AG09319 (cell line): Measurements from ENCODE around the gene LRRC4C.
"Not testable (repeated sequence)": the region's sequence is repeated elsewhere in the genome, so short reads cannot be mapped to it uniquely, and the experiment has no call there.

Experiments used
- DNase-seq: peaks from one replicate; pipeline ENCODE4 v3.0.0-alpha.2; 2010; ENCODE audit warnings: low read depth; ENCODE audit errors: extremely low read depth
- CTCF ChIP-seq: IDR thresholded peaks from 2 replicates; pipeline ENCODE4 v1.5.1; 2011; ENCODE audit warnings: low read depth, mild to moderate bottlenecking, inconsistent platforms, low read length, moderate library complexity

The LRRC4C gene

GRCh38 chr11:40537734-40538133 is 921.7 kb downstream of the LRRC4C start:
- no peak for DNase-seq
- TF ChIP-seq CTCF: no peak

- not testable (repeated sequence) for DNase-seq
Observed at GRCh38 chr11:40522080-40522479, 937.4 kb downstream of the LRRC4C start.

- TF ChIP-seq CTCF: no peak
- DNase-seq: no peak
Observed at GRCh38 chr11:40517122-40517521, 942.3 kb downstream of the LRRC4C start.

GRCh38 chr11:40514124-40514523 is 945.3 kb downstream of the LRRC4C start:
- DNase-seq: no peak
- TF ChIP-seq CTCF: no peak

GRCh38 chr11:40513281-40513680 is 946.2 kb downstream of the LRRC4C start:
- TF ChIP-seq CTCF: no peak
- no peak for DNase-seq

- DNase-seq: no peak
- TF ChIP-seq CTCF: no peak
Observed at GRCh38 chr11:40508303-40508702, 951.1 kb downstream of the LRRC4C start.

GRCh38 chr11:40506226-40506625 is 953.2 kb downstream of the LRRC4C start:
- TF ChIP-seq CTCF: no peak
- no peak for DNase-seq

GRCh38 chr11:40491341-40491740 is 968.1 kb downstream of the LRRC4C start:
- DNase-seq: no peak
- no peak for TF ChIP-seq CTCF
